Dendritic cell treated with granulocyte-macrophage colony-stimulating factor and Interleukin-4, amounts not matched to agents 40 ng/mL and 50 ng/mL, for 4 days (primary cell): ENCODE results near the gene TAF8.

ENCODE experiments used
- H3K27ac Mint-ChIP-seq: one replicate; pipeline ENCODE4 v1.8.0; 2022; ENCODE audit warnings: mild to moderate bottlenecking, mixed read lengths
- H3K27me3 Mint-ChIP-seq: one replicate; pipeline ENCODE4 v1.8.0; 2022; ENCODE audit warnings: mild to moderate bottlenecking, mixed read lengths
- H3K36me3 Mint-ChIP-seq: one replicate; pipeline ENCODE4 v1.8.0; 2022; ENCODE audit warnings: low read depth, mixed read lengths
- H3K4me1 Mint-ChIP-seq: one replicate; pipeline ENCODE4 v1.8.0; 2022; ENCODE audit warnings: low read depth, mixed read lengths
- H3K4me3 Mint-ChIP-seq: one replicate; pipeline ENCODE4 v1.8.0; 2022; ENCODE audit warnings: mild to moderate bottlenecking, moderate library complexity, mixed read lengths
- H3K9me3 Mint-ChIP-seq: one replicate; pipeline ENCODE4 v1.8.0; 2022; ENCODE audit warnings: mixed read lengths
- intact Hi-C: fragments of 100-400 bp; cut with micrococcal nuclease; formaldehyde crosslinking; loops from one replicate; pipeline ENCODE4 v1.15.0; 2022

The TAF8 gene

GRCh38 chr6:42053601-42054000 is 3.3 kb downstream of the TAF8 start:
- no peak overlapping the region for H3K4me3 Mint-ChIP-seq
- H3K36me3 Mint-ChIP-seq: peaks cover 74% of the 10 kb centered on the region
- H3K9me3 Mint-ChIP-seq: no peaks in the 10 kb centered on the region
- H3K27ac Mint-ChIP-seq: no peak overlapping the region
- peaks cover 5% of the 10 kb centered on the region for H3K27me3 Mint-ChIP-seq
- peaks cover 24% of the 10 kb centered on the region for H3K4me1 Mint-ChIP-seq
- intact Hi-C loops: no loop called here

GRCh38 chr6:42059743-42060142 is 9.4 kb downstream of the TAF8 start:
- intact Hi-C loops: no loop called here
- H3K4me1 Mint-ChIP-seq: no peaks in the 10 kb centered on the region
- H3K4me3 Mint-ChIP-seq: no peak overlapping the region
- H3K36me3 Mint-ChIP-seq: peaks cover 91% of the 10 kb centered on the region
- no peak overlapping the region for H3K27ac Mint-ChIP-seq
- H3K9me3 Mint-ChIP-seq: no peaks in the 10 kb centered on the region
- H3K27me3 Mint-ChIP-seq: no peaks in the 10 kb centered on the region

GRCh38 chr6:42066156-42066675 is 15.9 kb downstream of the TAF8 start:
- H3K4me1 Mint-ChIP-seq: no peaks in the 10 kb centered on the region
- peaks cover 50% of the 10 kb centered on the region for H3K36me3 Mint-ChIP-seq
- no peaks in the 10 kb centered on the region for H3K9me3 Mint-ChIP-seq
- H3K27ac Mint-ChIP-seq: no peak overlapping the region
- H3K27me3 Mint-ChIP-seq: no peaks in the 10 kb centered on the region
- no peak overlapping the region for H3K4me3 Mint-ChIP-seq
- intact Hi-C loops: no loop called here

GRCh38 chr6:42068173-42068572 is 17.8 kb downstream of the TAF8 start:
- Mint-ChIP-seq H3K27me3 (no peaks in the 10 kb centered on the region), H3K36me3 (peaks cover 48% of the 10 kb centered on the region), H3K27ac (no peak overlapping the region), H3K4me1 (no peaks in the 10 kb centered on the region), H3K4me3 (no peak overlapping the region), H3K9me3 (no peaks in the 10 kb centered on the region)
- intact Hi-C loops: no loop called here

GRCh38 chr6:42068872-42069522 is 18.7 kb downstream of the TAF8 start:
- intact Hi-C loops: no loop called here
- Mint-ChIP-seq H3K4me1 (no peaks in the 10 kb centered on the region), H3K27ac (no peak overlapping the region), H3K36me3 (peaks cover 48% of the 10 kb centered on the region), H3K9me3 (no peaks in the 10 kb centered on the region), H3K4me3 (no peak overlapping the region), H3K27me3 (no peaks in the 10 kb centered on the region)

- Mint-ChIP-seq H3K36me3 (peaks cover 46% of the 10 kb centered on the region), H3K4me3 (no peak overlapping the region), H3K4me1 (no peaks in the 10 kb centered on the region), H3K27ac (no peak overlapping the region), H3K9me3 (no peaks in the 10 kb centered on the region), H3K27me3 (no peaks in the 10 kb centered on the region)
- intact Hi-C loops: no loop called here
Observed at GRCh38 chr6:42071881-42072583, 21.7 kb downstream of the TAF8 start.

GRCh38 chr6:42073287-42073686 is 23.0 kb downstream of the TAF8 start:
- no peaks in the 10 kb centered on the region for H3K4me1 Mint-ChIP-seq
- H3K9me3 Mint-ChIP-seq: no peaks in the 10 kb centered on the region
- intact Hi-C loops: no loop called here
- H3K4me3 Mint-ChIP-seq: no peak overlapping the region
- H3K27ac Mint-ChIP-seq: no peak overlapping the region
- H3K27me3 Mint-ChIP-seq: no peaks in the 10 kb centered on the region
- H3K36me3 Mint-ChIP-seq: peaks cover 58% of the 10 kb centered on the region

GRCh38 chr6:42075159-42075838 is 25.0 kb downstream of the TAF8 start:
- H3K9me3 Mint-ChIP-seq: no peaks in the 10 kb centered on the region
- H3K4me3 Mint-ChIP-seq: no peak overlapping the region
- H3K27me3 Mint-ChIP-seq: no peaks in the 10 kb centered on the region
- H3K4me1 Mint-ChIP-seq: no peaks in the 10 kb centered on the region
- no peak overlapping the region for H3K27ac Mint-ChIP-seq
- intact Hi-C loops: loop anchor here (1.0 kb wide), 2 partner anchors 91 to 139 kb away; no protein-coding TSS in a partner anchor
- H3K36me3 Mint-ChIP-seq: peaks cover 78% of the 10 kb centered on the region

- Mint-ChIP-seq H3K27me3 (no peaks in the 10 kb centered on the region), H3K27ac (no peak overlapping the region), H3K4me3 (no peak overlapping the region), H3K4me1 (no peaks in the 10 kb centered on the region), H3K9me3 (no peaks in the 10 kb centered on the region), H3K36me3 (peaks cover 92% of the 10 kb centered on the region)
- intact Hi-C loops: no loop called here
Observed at GRCh38 chr6:42078386-42078785, 28.1 kb downstream of the TAF8 start.

GRCh38 chr6:42079941-42080464 is 29.7 kb downstream of the TAF8 start:
- intact Hi-C loops: no loop called here
- Mint-ChIP-seq H3K9me3 (no peaks in the 10 kb centered on the region), H3K36me3 (peaks cover 81% of the 10 kb centered on the region), H3K27me3 (no peaks in the 10 kb centered on the region), H3K4me3 (no peak overlapping the region), H3K27ac (no peak overlapping the region), H3K4me1 (no peaks in the 10 kb centered on the region)

- peaks cover 60% of the 10 kb centered on the region for H3K36me3 Mint-ChIP-seq
- H3K27ac Mint-ChIP-seq: no peak overlapping the region
- no peaks in the 10 kb centered on the region for H3K27me3 Mint-ChIP-seq
- no peaks in the 10 kb centered on the region for H3K4me1 Mint-ChIP-seq
- no peaks in the 10 kb centered on the region for H3K9me3 Mint-ChIP-seq
- no peak overlapping the region for H3K4me3 Mint-ChIP-seq
- intact Hi-C loops: no loop called here
Observed at GRCh38 chr6:42083530-42083929, 33.2 kb downstream of the TAF8 start.

GRCh38 chr6:42084889-42085288 is 34.6 kb downstream of the TAF8 start:
- no peak overlapping the region for H3K27ac Mint-ChIP-seq
- intact Hi-C loops: no loop called here
- H3K27me3 Mint-ChIP-seq: no peaks in the 10 kb centered on the region
- H3K4me1 Mint-ChIP-seq: no peaks in the 10 kb centered on the region
- H3K4me3 Mint-ChIP-seq: no peak overlapping the region
- H3K36me3 Mint-ChIP-seq: peaks cover 46% of the 10 kb centered on the region
- no peaks in the 10 kb centered on the region for H3K9me3 Mint-ChIP-seq

- no peaks in the 10 kb centered on the region for H3K4me1 Mint-ChIP-seq
- H3K9me3 Mint-ChIP-seq: no peaks in the 10 kb centered on the region
- no peak overlapping the region for H3K27ac Mint-ChIP-seq
- peaks cover 1% of the 10 kb centered on the region for H3K27me3 Mint-ChIP-seq
- H3K4me3 Mint-ChIP-seq: no peak overlapping the region
- H3K36me3 Mint-ChIP-seq: peaks cover 32% of the 10 kb centered on the region
- intact Hi-C loops: no loop called here
Observed at GRCh38 chr6:42086046-42087035, 36.0 kb downstream of the TAF8 start.
